ENCODE measurements around the gene NCEH1. TPM values are rescaled to one million over a fixed set of nuclear protein-coding genes. Genes with fewer than 3 reads are reported as not detected.

The NCEH1 gene
- total and polyA plus RNA-seq, 12 donors = 8.7 to 66.4 (median 50.9) TPM

- Histone ChIP-seq H3K4me1 (peaks cover 3 to 58% (median 21%) of the 10 kb centered on the region in 9 donors), H3K27ac (peak overlapping the region in 5 of 10 donors; percentile 74 to 95 (median 91)), H3K9me3 (peaks cover 0 to 21% (median 0%) of the 10 kb centered on the region in 11 donors), H3K4me3 (no peak overlapping the region), H3K36me3 (no peaks in the 10 kb centered on the region), H3K27me3 (no peaks in the 10 kb centered on the region)
- ATAC-seq = no peak
- intact Hi-C loops (cut with DNase I) = loop anchor here in 3 of 10 donors (10.0 kb wide), 2 partner anchors 48 to 108 kb away; no protein-coding TSS in a partner anchor
- DNase-seq = no peak
- WGBS, 2 donors = 97 to 99% methylated on average over 11 of the region's 11 CpGs
- TF ChIP-seq CTCF (IDR thresholded peaks at IDR 0.05) = no peak
Measured at GRCh38 chr3:172592898-172593669, 117.8 kb downstream of the NCEH1 start.

- TF ChIP-seq CTCF (IDR thresholded peaks at IDR 0.05) = no peak
- peaks cover 3 to 61% (median 22%) of the 10 kb centered on the region in 9 donors for H3K4me1 ChIP-seq
- no peak overlapping the region for H3K4me3 ChIP-seq
- H3K9me3 ChIP-seq = peaks cover 0 to 21% (median 0%) of the 10 kb centered on the region in 11 donors
- H3K27me3 ChIP-seq = no peaks in the 10 kb centered on the region
- intact Hi-C loops (cut with DNase I) = loop anchor here in 3 of 10 donors (10.0 kb wide), 2 partner anchors 47 to 107 kb away; no protein-coding TSS in a partner anchor
- no peak for ATAC-seq
- no peak for DNase-seq
- no peaks in the 10 kb centered on the region for H3K36me3 ChIP-seq
- whole genome bisulfite sequencing, 2 donors = 91 to 92% methylated on average over 11 of the region's 11 CpGs
- peak overlapping the region in 3 of 10 donors; percentile 1 to 74 (median 27) for H3K27ac ChIP-seq
Measured at GRCh38 chr3:172591876-172592771, 118.7 kb downstream of the NCEH1 start.

GRCh38 chr3:172591125-172591605 lies 119.7 kb downstream of the NCEH1 start:
- H3K27ac ChIP-seq = peak overlapping the region in 4 of 10 donors; percentile 1 to 74 (median 16)
- no peaks in the 10 kb centered on the region for H3K27me3 ChIP-seq
- no peak for ATAC-seq
- 73 to 74% methylated on average over 4 of the region's 4 CpGs for whole genome bisulfite sequencing, 2 donors
- H3K36me3 ChIP-seq = no peaks in the 10 kb centered on the region
- TF ChIP-seq CTCF (IDR thresholded peaks at IDR 0.05) = no peak
- H3K4me3 ChIP-seq = no peak overlapping the region
- intact Hi-C loops (cut with DNase I) = loop anchor here in 3 of 10 donors (10.0 kb wide), 2 partner anchors 46 to 106 kb away; no protein-coding TSS in a partner anchor
- peaks cover 3 to 65% (median 30%) of the 10 kb centered on the region in 9 donors for H3K4me1 ChIP-seq
- DNase-seq = no peak
- H3K9me3 ChIP-seq = peaks cover 0 to 21% (median 0%) of the 10 kb centered on the region in 11 donors

GRCh38 chr3:172586436-172586835 lies 124.4 kb downstream of the NCEH1 start:
- peaks cover 3 to 40% (median 19%) of the 10 kb centered on the region in 9 donors for H3K4me1 ChIP-seq
- no peaks in the 10 kb centered on the region for H3K36me3 ChIP-seq
- peak overlapping the region in 4 of 10 donors; percentile 1 to 14 (median 8) for H3K4me3 ChIP-seq
- H3K27ac ChIP-seq = peak overlapping the region; percentile 20 to 90 (median 56)
- no peak for TF ChIP-seq CTCF (IDR thresholded peaks at IDR 0.05)
- peaks cover 0 to 21% (median 0%) of the 10 kb centered on the region in 11 donors for H3K9me3 ChIP-seq
- DNase-seq (no peak), ATAC-seq (peak in 5 of 8 donors; percentile 26 to 82 (median 78))
- intact Hi-C loops (cut with DNase I) = loop anchor here in 2 of 10 donors (10.0 kb wide), 1 partner anchor 72 kb away; no protein-coding TSS in a partner anchor
- no peaks in the 10 kb centered on the region for H3K27me3 ChIP-seq

Measured in heart right ventricle (tissue), 16 donors.